ENCODE measurements around the gene LRRC41.
"Not testable (repeated sequence)": the region's sequence is repeated elsewhere in the genome, so short reads cannot be mapped to it uniquely, and the experiment has no call there.

Gene LRRC41

GRCh38 chr1:46284597-46285564 lies 18.5 kb downstream of the LRRC41 start:
- DNase-seq: no peak

DNA sequence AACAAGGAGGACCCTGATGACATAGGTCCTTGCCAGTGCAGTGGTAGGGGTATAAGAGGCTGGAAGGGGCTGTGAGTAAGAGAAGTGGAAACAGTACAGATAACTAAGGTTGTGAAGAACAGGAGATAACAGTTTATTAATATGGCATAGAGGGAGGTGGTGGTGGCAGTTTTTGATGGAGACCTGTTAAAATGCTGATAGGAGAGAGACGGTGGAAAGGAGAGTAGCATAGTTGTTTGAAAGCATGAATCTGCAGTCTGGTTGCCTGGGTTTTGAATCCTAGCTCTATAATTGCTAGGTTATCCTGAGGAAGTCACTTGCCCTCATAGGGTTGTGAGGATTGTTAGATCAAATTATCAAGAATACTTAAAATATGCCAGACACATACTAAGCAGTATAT lies 19.4 kb downstream of the LRRC41 start:
- no peak for DNase-seq

DNA sequence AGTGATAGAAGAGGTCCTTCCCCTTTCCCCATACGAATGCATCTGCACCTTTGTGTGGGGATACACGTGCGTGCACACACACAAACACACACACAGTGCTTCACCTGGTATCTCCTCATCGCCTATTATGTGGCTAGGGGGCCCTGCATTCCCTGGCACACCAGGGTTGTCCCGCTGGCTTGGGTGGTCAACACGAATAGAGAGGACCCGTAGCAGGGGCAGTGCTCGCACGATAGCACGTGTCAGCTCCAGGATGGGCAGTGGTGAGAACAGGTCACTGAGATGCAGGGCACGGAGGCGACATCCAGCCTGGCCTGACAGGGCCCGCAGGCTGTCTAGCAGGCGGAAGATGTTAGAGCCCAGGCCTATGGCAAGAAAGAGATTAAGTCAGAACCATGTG lies 22.4 kb downstream of the LRRC41 start:
- no peak for DNase-seq

DNA sequence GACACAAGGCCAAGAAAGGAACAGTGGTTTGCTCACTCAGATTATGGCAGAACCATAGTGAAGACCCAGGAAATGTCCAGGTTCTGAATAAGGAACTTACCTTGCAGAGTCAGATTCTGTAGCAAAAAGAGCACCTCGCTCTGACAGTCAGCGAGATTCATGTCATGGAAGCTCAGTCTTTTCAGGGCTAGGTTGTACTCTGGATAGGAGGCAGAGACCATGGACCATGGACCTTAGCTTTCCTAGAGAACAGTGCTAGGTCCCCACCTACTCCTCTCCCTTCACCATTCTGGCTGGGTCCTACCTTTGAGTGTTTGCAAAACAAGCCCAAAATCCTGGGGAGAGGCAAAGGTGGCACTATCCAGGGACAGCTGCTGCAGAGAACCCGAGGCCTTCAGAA lies 23.3 kb downstream of the LRRC41 start:
- no peak for DNase-seq

DNA sequence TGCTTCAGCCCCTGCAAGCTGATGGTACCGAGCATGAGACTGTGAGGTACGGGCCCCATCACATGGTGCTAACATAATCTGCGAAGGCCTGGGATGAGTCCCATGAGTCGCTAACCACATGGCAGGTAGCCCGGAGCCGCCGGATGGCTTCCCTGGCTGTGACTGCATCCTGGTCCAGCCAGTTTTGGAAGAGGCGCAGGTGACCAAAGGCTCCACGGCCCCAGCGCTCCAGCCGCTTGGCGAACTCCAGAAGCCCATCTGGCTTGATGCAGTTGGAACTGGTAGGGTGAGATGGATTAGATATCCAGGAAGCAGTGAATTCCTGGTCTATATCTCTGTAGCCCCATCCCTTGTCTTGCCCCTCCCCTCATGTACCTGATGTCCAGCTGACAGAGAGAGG lies 24.6 kb downstream of the LRRC41 start:
- DNase-seq: no peak

GRCh38 chr1:46277658-46278373 lies 25.6 kb downstream of the LRRC41 start:
- no peak for DNase-seq

- DNase-seq: no peak
Measured at GRCh38 chr1:46275030-46275337, 28.4 kb downstream of the LRRC41 start.

DNA sequence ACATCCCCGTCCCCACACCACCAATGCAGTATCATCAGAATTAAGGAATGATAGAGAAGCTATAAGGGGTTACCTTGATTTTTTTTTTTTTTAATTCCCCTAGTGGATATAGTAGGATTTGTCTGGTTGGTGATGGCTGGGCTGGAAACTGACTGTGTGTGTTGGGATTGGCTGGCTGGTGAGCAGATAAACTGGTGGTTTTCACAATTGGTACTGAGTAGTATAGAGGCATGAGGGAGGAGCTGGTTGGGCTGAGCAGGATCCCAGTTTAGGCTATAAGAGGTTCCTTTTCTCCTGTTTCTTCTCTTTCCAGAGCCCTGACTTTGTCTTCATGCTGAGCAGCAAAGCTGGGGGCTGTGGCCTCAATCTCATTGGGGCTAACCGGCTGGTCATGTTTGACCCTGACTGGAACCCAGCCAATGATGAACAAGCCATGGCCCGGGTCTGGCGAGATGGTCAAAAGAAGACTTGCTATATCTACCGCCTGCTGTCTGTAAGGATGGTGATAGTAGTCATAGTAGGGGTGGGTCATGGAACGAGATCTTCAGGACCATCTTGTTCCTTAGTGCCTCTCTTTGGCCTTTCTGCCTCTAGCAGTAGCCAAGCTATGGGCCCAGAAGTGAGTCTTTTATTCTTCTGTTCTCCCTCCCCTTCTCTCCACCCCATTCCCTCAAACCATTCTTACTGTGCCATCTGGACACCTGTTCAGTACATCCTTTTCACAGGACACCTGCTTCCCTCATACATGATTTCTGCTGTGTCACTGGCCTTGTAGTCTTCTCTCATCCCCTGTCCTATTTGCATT lies 29.0 kb downstream of the LRRC41 start:
- no peak for DNase-seq

DNA sequence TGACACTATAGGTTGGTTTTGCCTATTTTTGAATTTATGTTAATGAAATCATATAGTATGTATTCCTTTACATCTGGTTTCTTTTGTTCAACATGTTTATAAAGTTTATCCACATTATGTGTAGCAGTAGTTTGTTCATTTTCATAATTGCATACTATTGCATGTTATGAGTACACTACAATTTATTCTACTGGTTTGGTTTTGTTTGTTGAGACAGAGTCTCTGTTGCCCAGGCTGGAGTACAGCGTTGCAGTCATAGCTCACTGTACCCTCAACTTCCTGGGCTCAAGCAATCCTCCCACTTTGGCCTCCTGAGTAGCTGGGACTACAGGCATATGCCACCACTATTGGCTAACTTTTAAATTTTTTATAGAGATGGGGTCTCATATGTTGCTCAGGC lies 34.8 kb downstream of the LRRC41 start:
- no peak for DNase-seq

DNA sequence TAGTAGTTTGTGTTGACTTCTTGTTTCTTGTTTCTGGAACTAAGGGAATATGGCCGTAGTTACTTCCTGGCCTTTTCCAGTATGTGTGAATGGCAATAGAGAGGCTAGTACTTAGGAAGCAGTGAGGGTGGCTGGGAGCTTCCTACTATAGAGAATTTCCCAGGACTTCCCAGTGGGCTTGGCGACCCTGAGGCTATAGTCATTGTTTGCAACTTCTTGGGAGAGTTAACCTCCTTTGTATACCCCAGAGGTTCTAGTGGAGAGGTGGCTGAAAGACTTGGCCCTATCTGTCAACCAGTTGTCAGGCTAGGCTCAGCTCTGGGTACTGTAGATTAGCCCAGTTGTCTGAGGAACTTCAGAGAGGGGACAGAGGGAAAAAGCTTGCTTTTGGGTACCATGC lies 40.3 kb downstream of the LRRC41 start:
- DNase-seq: no peak

DNA sequence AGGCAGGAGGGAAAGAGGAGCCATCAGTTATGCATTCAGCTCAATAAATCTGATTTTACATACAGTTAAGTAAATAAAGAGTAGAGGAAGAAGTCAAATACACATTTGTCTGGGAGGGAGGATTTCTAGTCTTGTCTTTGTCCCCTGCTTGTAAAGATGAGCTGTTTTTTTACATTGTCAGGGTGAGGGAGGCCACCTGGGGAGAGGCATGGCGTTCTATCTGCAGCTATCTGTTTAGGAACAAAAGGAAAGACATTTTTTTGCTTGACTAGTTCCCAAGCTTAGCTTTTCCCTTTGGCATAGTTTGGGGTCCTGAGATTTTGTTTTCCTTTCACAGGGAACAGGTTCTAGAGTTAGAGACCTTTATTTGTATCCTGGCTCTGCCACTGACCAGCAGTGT lies 40.9 kb downstream of the LRRC41 start:
- DNase-seq: no peak

- no peak for DNase-seq
Measured at GRCh38 chr1:46256523-46256922, 46.9 kb downstream of the LRRC41 start.

- DNase-seq: no peak
Measured at GRCh38 chr1:46254668-46255067, 48.7 kb downstream of the LRRC41 start.

DNA sequence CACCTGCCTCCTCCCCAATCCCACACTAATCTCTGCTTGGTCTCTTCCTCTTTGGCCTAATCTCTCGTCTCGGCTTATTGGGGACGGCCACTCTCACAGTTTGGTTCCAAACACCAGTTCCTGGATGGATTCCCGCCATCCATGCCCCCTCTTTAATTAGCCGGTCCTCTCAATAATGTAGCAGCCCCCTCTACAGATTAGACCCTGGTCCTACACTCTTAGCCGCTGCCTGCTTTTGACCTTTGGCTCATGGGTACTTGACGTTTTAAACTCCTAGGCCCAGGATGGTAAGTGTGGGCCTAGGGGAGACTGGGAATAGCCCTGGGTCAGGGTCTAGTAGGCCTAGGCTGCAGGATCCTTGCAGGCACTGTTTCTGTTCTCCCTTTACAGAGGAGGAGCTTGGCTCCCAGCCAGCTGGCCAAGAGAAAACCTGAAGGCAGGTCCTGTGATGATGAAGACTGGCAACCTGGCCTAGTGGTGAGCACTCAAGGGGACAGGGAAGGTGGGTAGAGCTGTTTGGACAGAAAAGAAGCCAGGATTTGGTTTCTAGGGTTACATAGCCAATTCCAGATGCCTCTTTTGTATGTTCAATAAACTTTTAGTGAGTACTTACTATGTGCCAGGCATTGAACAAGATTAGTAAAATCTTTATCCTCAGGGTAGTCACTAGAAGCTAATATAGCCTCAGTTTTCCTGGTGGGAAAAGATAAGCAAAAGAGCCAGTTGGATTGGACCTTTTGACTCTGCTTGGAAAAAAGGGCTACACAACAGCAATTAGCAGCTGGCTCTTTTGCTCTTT lies 55.1 kb downstream of the LRRC41 start:
- no peak for DNase-seq

DNA sequence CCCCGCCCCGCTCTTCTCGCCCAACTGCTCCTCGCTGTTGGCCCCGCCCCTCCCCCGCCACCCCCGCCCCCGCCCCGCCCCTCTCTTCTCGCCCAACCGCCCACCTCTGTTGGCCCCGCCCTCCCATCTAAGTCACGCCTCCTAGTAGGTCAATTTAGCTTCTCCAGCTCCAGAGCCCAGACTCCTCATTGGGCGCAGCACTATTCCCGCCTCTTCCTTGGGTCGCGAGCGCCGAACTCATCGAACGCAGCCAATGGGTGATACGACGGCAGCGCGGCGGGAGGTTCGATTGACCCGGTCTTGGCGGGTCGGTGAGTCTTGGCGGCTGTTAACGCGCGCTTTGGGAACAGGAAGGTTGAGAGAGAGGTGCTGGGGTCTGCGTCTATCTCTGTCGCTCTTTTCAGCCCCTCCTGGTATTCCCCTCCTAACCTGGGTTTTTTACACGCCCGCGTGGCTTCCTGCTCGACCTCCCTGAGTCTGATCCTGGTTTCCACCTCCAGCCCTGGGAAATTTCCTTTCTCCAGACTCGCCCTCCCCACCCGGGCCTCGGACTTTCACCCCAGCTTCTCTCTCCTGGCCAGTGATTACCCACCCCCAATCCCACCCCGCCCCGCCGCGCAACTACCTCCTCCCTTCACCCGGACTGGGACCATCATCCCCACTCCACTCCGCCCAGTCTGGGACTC lies 55.8 kb downstream of the LRRC41 start, which contains the start of gene RAD54L:
Gene RAD54L, plus strand, starts transcription at position 328 of the 686 bp plus-strand sequence. CDS start 643 bp downstream, outside the sequence.
- DNase-seq: peak; percentile 98

- DNase-seq: peak; percentile 56
Measured at GRCh38 chr1:46246548-46247435, 56.6 kb downstream of the LRRC41 start.

GRCh38 chr1:46246136-46246535 lies 57.3 kb downstream of the LRRC41 start:
- DNase-seq: not testable (repeated sequence)

DNA sequence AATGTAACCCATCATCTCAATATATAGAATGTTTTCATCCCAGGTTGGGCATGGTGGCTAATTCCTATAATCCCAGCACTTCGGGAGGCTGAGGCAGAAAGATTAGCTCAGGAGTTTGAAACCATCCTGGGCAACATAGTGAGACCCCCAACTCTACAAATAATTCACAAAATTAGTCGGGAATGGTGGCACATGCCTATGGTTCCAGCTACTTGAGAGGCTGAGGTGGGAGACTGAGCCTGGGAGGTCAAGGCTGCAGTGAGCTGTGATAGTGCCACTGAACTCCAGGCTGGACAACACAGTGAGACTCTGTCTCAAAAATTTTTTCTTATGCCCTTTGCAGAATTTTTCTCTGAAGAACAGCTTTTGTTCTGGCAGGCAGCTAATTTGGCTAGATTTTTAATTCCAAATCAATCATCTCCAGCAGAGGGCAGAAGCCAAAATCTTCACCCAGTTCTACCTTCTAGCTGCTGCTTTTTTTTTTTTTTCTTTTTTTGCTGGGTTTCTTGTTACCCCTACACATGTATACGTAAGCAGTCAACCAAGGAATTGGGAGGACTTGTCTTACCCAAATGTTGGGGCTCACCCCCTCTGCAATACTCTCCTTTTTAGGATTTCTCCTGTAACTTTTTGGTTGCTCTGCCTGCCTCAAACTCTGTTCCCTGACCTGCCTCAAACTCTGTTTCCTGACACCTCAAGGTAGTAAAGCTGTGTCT lies 58.6 kb downstream of the LRRC41 start:
- no peak for DNase-seq

DNA sequence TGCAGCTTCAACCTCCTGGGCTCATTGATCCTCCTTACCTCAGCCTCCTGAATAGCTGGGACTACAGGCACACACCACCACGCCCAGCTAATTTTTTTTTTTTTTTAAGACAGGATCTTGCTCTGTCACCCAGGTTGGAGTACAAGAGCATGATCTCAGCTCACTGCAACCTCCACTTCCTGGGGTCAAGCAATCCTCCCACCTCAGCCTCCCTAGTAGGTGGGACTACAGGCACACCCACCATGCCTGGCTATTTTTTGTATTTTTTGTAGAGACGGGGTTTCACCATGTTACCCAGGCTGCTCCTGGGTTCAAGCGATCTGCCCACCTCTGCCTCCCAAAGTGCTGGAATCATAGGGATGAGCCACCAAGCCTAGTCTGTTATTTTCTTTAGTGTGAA lies 59.6 kb downstream of the LRRC41 start:
- DNase-seq: not testable (repeated sequence)

DNA sequence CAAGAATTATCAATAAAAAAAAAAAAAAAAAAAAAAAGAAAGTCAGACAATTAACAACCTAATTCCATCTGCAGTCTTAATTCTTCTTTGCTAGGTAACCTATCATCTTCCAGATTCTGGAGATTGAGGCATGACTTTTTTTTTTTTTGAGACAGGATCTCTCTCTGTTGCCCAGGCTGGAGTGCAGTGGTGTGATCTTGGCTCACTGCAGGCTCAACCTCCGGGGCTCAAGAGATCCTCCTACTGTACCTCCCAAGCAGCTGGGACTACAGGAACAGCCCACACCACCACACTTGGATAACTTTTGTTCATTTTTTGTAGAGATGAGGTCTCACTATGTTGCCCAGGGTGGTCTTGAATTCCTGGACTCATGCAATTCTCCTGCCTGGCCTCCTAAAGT lies 60.5 kb downstream of the LRRC41 start:
- DNase-seq: no peak
